Endothelial cell of umbilical vein (primary cell): ENCODE data around the gene LINC00632. TPM values are rescaled to one million over a fixed set of nuclear protein-coding genes. Genes with fewer than 3 reads are reported as not detected.

Experiments
- Bru-seq: library from RNA; stranded (reverse); fragments of 400-500 nt; gene quantifications from one replicate; lab custom pipeline; 2021; lab: Mats Ljungman, UMichigan
- BruChase-seq, 2 experiments: library from RNA; stranded (reverse); fragments of 400-500 nt; gene quantifications; one replicate each; lab custom pipeline; 2021; lab: Mats Ljungman, UMichigan
- BruUV-seq: library from RNA; stranded (reverse); fragments of 400-500 nt; replicated peaks from 2 replicates; lab custom pipeline; 2021; lab: Mats Ljungman, UMichigan
- CTCF ChIA-PET: fragments of 300-600, 350-600 bp; sonication (Branson Sonifier 250); formaldehyde crosslinking; loops from one replicate; lab custom pipeline; 2021; ENCODE audit warnings: antibody characterized with exemption, inconsistent platforms; lab: Charles Lee
- POLR2A ChIA-PET: fragments of 300-600, 350-600 bp; sonication (Branson Sonifier 250); formaldehyde crosslinking; loops from one replicate; lab custom pipeline; 2021; ENCODE audit warnings: antibody characterized with exemption, inconsistent platforms; lab: Charles Lee
- DNase-seq: peaks from one replicate; pipeline ENCODE4 v3.0.0-alpha.2; 2011; ENCODE audit warnings: low read depth, low spot score
- FAIRE-seq: peaks from 2 replicates; lab custom pipeline; 2011; peaks lifted over from hg19 to GRCh38; lab: Jason Lieb, UNC
- H2AFZ ChIP-seq: 2 replicates; pipeline ENCODE4 v1.6.0; 2012; ENCODE audit warnings: low read depth, low read length, control low read depth, inconsistent platforms
- H3K27ac ChIP-seq: 2 replicates; pipeline ENCODE4 v1.5.1; 2011; ENCODE audit warnings: low read depth, mild to moderate bottlenecking, control low read depth, low read length, moderate library complexity; ENCODE audit not compliant: insufficient read depth
- H3K27me3 ChIP-seq, 2 experiments: 2 replicates each; pipeline versions ENCODE4 v1.6.0 to v1.6.1; 2011; ENCODE audit warnings: low read length in 2 of 2, mixed read lengths in 1 of 2; ENCODE audit not compliant: control insufficient read depth in 2 of 2, insufficient read depth in 2 of 2
- H3K36me3 ChIP-seq, 2 experiments: 2 replicates in 1 of 2; 3 replicates in 1 of 2; pipeline ENCODE4 v1.5.1; 2011; ENCODE audit warnings: low read length in 2 of 2, mild to moderate bottlenecking in 1 of 2, moderate library complexity in 1 of 2; ENCODE audit not compliant: control insufficient read depth in 2 of 2, insufficient read depth in 2 of 2; ENCODE audit errors: extremely low read depth in 1 of 2
- H3K4me1 ChIP-seq: 3 replicates; pipeline ENCODE4 v1.5.1; 2011; ENCODE audit warnings: mild to moderate bottlenecking, low read length; ENCODE audit not compliant: control insufficient read depth, insufficient read depth; ENCODE audit errors: extremely low read depth
- H3K4me2 ChIP-seq: 2 replicates; pipeline ENCODE4 v1.6.1; 2011; ENCODE audit warnings: low read length, control low read depth, mixed read lengths; ENCODE audit not compliant: insufficient read depth
- H3K4me3 ChIP-seq, 3 experiments: fragments of 200-600 bp in 1 of 3; sonication (generic), shearing (Covaris generic) in 1 of 3; replicated peaks in 1 of 3; 2 replicates each; pipeline ENCODE4 v1.5.1; 2011 to 2016; ENCODE audit warnings: control low read depth in 3 of 3, low read length in 3 of 3, mild to moderate bottlenecking in 2 of 3, inconsistent platforms in 1 of 3, low read depth in 1 of 3, moderate library complexity in 1 of 3; ENCODE audit not compliant: insufficient read depth in 1 of 3
- H3K79me2 ChIP-seq: 2 replicates; pipeline ENCODE4 v1.6.0; 2012; ENCODE audit warnings: low read length, inconsistent platforms; ENCODE audit not compliant: control insufficient read depth, insufficient read depth
- H3K9ac ChIP-seq: replicated peaks from 2 replicates; pipeline ENCODE3; 2011; ENCODE audit warnings: low read length, control low read depth; ENCODE audit not compliant: insufficient read depth; ENCODE audit errors: extremely low read depth
- H3K9me1 ChIP-seq: replicated peaks from 3 replicates; pipeline ENCODE4 v1.6.0; 2011; ENCODE audit warnings: mild to moderate bottlenecking, low read length; ENCODE audit not compliant: control insufficient read depth, insufficient read depth; ENCODE audit errors: extremely low read depth
- H3K9me3 ChIP-seq: replicated peaks from 2 replicates; pipeline ENCODE4 v1.5.1; 2012; ENCODE audit warnings: low read length, inconsistent platforms; ENCODE audit not compliant: control insufficient read depth, insufficient read depth
- H4K20me1 ChIP-seq: replicated peaks from 2 replicates; pipeline ENCODE3; 2011; ENCODE audit warnings: mild to moderate bottlenecking, low read length; ENCODE audit not compliant: control insufficient read depth, insufficient read depth; ENCODE audit errors: extremely low read depth
- EZH2 ChIP-seq: IDR thresholded peaks from 2 replicates; pipeline ENCODE4 v1.6.1; 2012; ENCODE audit warnings: borderline replicate concordance, low read depth, mild to moderate bottlenecking, moderate library complexity, low read length, inconsistent platforms; ENCODE audit not compliant: severe bottlenecking
- FOS ChIP-seq: IDR thresholded peaks from 2 replicates; pipeline ENCODE4 v1.6.1; 2011; ENCODE audit warnings: mild to moderate bottlenecking, low read length, moderate library complexity, borderline replicate concordance; ENCODE audit not compliant: insufficient read depth
- GATA2 ChIP-seq: IDR thresholded peaks from 2 replicates; pipeline ENCODE4 v1.7.0; 2011; ENCODE audit warnings: low read depth, mild to moderate bottlenecking, moderate library complexity, mixed read lengths, low read length; ENCODE audit not compliant: insufficient read length, insufficient read depth
- JUN ChIP-seq: IDR thresholded peaks from 2 replicates; pipeline ENCODE4 v1.6.1; 2011; ENCODE audit warnings: borderline replicate concordance, low read depth; ENCODE audit not compliant: insufficient read length, insufficient read depth
- MYC ChIP-seq: IDR thresholded peaks from one replicate; pipeline ENCODE4 v1.6.1; 2011; ENCODE audit warnings: mild to moderate bottlenecking, low read depth, low read length
- POLR2A ChIP-seq: IDR thresholded peaks from 2 replicates; pipeline ENCODE4 v1.6.1; 2012; ENCODE audit warnings: low read depth, mild to moderate bottlenecking, control low read depth, low read length
- POLR2AphosphoS5 ChIP-seq: IDR thresholded peaks from 2 replicates; pipeline ENCODE4 v1.6.1; 2012; ENCODE audit warnings: low read depth, mild to moderate bottlenecking, control low read depth, low read length, moderate library complexity; ENCODE audit not compliant: insufficient read depth
- dilution Hi-C: fragments of 300-500 bp; cut with MboI; formaldehyde crosslinking; loops from one replicate; pipeline ENCODE4 v1.15.0; 2019; ENCODE audit warnings: low sequenced_read_pairs; ENCODE audit not compliant: extremely low pct_ligation_motif_present
- intact Hi-C: fragments of 100-400 bp; cut with micrococcal nuclease; formaldehyde crosslinking; loops from one replicate; pipeline ENCODE4 v1.10.0; 2022
- long read RNA-seq: library from polyadenylated mRNA; stranded (forward); transcript quantifications from one replicate; pipeline ENCODE4 v2.0.0, GENCODE V29; 2021
- polyA minus RNA-seq, 3 experiments: library from RNA; depleted of rRNA, polyadenylated mRNA; stranded (reverse); fragments of >200 nt; gene quantifications; 1 replicate in 1 of 3; 2 replicates in 2 of 3; pipeline ENCODE4 v1.2.3, GENCODE V29; 2011
- polyA plus RNA-seq, 4 experiments: library from polyadenylated mRNA; depleted of rRNA in 3 of 4; stranded (reverse) in 3 of 4; unstranded in 1 of 4; fragments of >200 nt; gene quantifications; 2 replicates each; pipeline versions ENCODE4 v1.2.1 to v1.2.3, GENCODE V29; 2011 to 2012; ENCODE audit warnings: missing spikeins in 1 of 4
- total RNA-seq: library from RNA; stranded (reverse); gene quantifications from 2 replicates; pipeline ENCODE4 v1.2.3, GENCODE V29; 2021
- TF ChIP-seq, protein P1 (sequence below): IDR thresholded peaks from 2 replicates; pipeline ENCODE4 v1.6.1; 2011; ENCODE audit not compliant: insufficient read depth, insufficient read length
- TF ChIP-seq, protein P2 (sequence below), 2 donors: IDR thresholded peaks; 1 replicate in 1 of 2; 2 replicates in 1 of 2; pipeline ENCODE4 v1.5.1; 2011; ENCODE audit warnings: low read length in 2 of 2, mild to moderate bottlenecking in 2 of 2, moderate library complexity in 2 of 2, control low read depth in 1 of 2, inconsistent platforms in 1 of 2, low read depth in 1 of 2; ENCODE audit not compliant: insufficient read depth in 1 of 2; ENCODE audit errors: extremely low read depth in 1 of 2

The LINC00632 gene
- total RNA-seq (12.7 and 16.3 TPM in 2 replicates), polyA plus RNA-seq (4.8 and 5.8 TPM in 2 replicates), polyA minus RNA-seq (7.6 and 8.3 TPM in 2 replicates), Bru-seq, nascent RNA (percentile 38 among the genes with signal in this experiment), BruChase-seq, experiment 1, labeled RNA remaining after a 6-hour chase (percentile 34 among the genes with signal in this experiment), BruChase-seq, experiment 2, labeled RNA remaining after a 2-hour chase (percentile 34 among the genes with signal in this experiment)
- polyA plus RNA-seq (2011; cell fraction: cytosol; rRNA removed) = 7.8 and 9.1 TPM in 2 replicates
- polyA plus RNA-seq (2011; cell fraction: nucleus; rRNA removed) = 5.5 and 6.6 TPM in 2 replicates
- 2.7 and 3.7 TPM in 2 replicates for polyA plus RNA-seq (2012)
- polyA minus RNA-seq (2011; cell fraction: cytosol; rRNA and poly(A)+ RNA removed) = not detected
- 9.5 and 13.7 TPM in 2 replicates for polyA minus RNA-seq (2011; cell fraction: nucleus; rRNA and poly(A)+ RNA removed)
- long read RNA-seq, partial matches to known transcripts = 0 of 4 reads
- long read RNA-seq, other reads (novel, unspliced or antisense) = 1 of 4 reads

DNA sequence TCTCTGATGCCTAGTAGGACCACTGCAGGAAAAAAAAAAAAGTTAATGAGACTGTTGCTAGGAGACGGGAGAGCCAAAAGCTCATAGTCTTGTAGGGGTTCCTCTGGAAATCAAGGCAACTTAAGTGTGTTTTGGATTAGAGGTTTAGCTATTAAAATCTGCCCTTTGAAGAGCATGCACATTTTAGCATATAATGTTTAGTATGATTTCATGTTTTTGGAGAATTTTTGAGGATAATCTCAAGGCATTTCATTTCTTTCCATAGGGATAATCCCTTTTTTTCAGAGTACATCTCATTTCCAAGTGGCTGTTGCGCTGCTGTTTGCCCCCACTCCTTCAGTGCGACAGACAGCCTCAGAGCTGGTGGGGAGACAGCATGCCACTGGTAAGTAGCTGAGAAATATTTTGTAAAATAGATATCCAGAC lies at the start of gene LINC00632:
TSS of gene LINC00632 (plus strand) at position 339 of the 426 bp plus-strand sequence.
- H2AFZ ChIP-seq = no peak within 1 kb of the TSS
- no peak within 1 kb of the TSS for H3K27ac ChIP-seq
- no peaks in the 10 kb centered on the region for H3K9me3 ChIP-seq
- ChIA-PET POLR2A (no interaction called here), CTCF (no interaction called here)
- TF ChIP-seq MYC (no peak), FOS (no peak), POLR2AphosphoS5 (no peak), POLR2A (no peak), GATA2 (no peak), EZH2 (no peak), JUN (no peak)
- TF ChIP-seq, protein P1, sequence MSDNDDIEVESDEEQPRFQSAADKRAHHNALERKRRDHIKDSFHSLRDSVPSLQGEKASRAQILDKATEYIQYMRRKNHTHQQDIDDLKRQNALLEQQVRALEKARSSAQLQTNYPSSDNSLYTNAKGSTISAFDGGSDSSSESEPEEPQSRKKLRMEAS = no peak
- TF ChIP-seq, protein P2, sequence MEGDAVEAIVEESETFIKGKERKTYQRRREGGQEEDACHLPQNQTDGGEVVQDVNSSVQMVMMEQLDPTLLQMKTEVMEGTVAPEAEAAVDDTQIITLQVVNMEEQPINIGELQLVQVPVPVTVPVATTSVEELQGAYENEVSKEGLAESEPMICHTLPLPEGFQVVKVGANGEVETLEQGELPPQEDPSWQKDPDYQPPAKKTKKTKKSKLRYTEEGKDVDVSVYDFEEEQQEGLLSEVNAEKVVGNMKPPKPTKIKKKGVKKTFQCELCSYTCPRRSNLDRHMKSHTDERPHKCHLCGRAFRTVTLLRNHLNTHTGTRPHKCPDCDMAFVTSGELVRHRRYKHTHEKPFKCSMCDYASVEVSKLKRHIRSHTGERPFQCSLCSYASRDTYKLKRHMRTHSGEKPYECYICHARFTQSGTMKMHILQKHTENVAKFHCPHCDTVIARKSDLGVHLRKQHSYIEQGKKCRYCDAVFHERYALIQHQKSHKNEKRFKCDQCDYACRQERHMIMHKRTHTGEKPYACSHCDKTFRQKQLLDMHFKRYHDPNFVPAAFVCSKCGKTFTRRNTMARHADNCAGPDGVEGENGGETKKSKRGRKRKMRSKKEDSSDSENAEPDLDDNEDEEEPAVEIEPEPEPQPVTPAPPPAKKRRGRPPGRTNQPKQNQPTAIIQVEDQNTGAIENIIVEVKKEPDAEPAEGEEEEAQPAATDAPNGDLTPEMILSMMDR (IDR thresholded peaks at IDR 0.05; ENCODE audit: extremely low read depth in 1 of 2, insufficient read depth in 1 of 2, low read depth in 1 of 2, low read length in 2 of 2) = no peak
- no peaks in the 10 kb centered on the region for H3K79me2 ChIP-seq
- dilution Hi-C loops = no loop called here
- intact Hi-C loops = no loop called here
- DNase-seq (no peak), FAIRE-seq (no peak)
- H3K4me2 ChIP-seq = no peak within 1 kb of the TSS
- H3K27me3 ChIP-seq = no peaks in the 10 kb centered on the region
- no peaks in the 10 kb centered on the region for H4K20me1 ChIP-seq
- no peaks in the 10 kb centered on the region for H3K36me3 ChIP-seq
- no peak within 1 kb of the TSS for H3K9ac ChIP-seq
- H3K9me1 ChIP-seq = no peaks in the 10 kb centered on the region
- no TSS peak for BruUV-seq
- no peak within 1 kb of the TSS for H3K4me3 ChIP-seq
- no peaks in the 10 kb centered on the region for H3K4me1 ChIP-seq
